DMS53 treated with DMSO at 0.1 percent for 48 hours (cell line): ENCODE results near the gene PHF23.

Experiments
- DNase-seq: peaks from one replicate; lab custom pipeline; 2025; ENCODE audit not compliant: unreplicated experiment; lab: John Stamatoyannopoulos, UW

Gene PHF23

DNA sequence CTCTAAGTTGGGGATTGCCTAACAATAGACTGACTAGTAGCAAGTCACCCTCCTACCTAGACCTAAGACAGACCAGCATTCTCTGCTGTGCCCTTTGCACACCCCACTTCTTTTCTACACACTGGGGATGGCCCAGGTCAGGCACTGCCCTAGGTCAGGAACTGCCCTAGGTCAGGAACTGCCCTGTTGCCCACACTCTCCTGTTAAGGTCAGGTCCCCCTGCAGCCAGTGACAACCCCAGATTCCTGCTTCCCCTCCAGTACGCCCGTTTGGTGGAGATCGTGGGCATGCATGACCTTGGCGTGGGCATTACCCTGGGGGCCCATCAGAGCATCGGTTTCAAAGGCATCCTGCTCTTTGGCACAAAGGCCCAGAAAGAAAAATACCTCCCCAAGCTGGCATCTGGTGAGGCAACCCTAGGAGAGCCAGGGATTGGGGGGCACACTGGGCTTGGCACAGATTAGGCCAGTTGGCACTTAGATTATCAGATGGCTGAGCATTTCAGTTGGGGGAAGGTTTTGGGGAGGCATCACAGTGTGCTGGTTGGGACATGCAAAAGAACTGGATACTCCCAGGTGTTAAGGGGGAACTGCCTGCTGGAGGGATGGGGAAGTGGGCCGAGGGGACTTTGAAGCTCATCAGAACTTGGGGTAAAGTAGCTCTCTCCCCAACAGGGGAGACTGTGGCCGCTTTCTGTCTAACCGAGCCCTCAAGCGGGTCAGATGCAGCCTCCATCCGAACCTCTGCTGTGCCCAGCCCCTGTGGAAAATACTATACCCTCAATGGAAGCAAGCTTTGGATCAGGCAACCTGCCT, 17.8 kb downstream of the PHF23 start:
- DNase-seq, result no peak

- DNase-seq, result peak; percentile 50
These were observed 18.5 kb downstream of the PHF23 start for GRCh38 chr17:7220593-7221277.

DNA sequence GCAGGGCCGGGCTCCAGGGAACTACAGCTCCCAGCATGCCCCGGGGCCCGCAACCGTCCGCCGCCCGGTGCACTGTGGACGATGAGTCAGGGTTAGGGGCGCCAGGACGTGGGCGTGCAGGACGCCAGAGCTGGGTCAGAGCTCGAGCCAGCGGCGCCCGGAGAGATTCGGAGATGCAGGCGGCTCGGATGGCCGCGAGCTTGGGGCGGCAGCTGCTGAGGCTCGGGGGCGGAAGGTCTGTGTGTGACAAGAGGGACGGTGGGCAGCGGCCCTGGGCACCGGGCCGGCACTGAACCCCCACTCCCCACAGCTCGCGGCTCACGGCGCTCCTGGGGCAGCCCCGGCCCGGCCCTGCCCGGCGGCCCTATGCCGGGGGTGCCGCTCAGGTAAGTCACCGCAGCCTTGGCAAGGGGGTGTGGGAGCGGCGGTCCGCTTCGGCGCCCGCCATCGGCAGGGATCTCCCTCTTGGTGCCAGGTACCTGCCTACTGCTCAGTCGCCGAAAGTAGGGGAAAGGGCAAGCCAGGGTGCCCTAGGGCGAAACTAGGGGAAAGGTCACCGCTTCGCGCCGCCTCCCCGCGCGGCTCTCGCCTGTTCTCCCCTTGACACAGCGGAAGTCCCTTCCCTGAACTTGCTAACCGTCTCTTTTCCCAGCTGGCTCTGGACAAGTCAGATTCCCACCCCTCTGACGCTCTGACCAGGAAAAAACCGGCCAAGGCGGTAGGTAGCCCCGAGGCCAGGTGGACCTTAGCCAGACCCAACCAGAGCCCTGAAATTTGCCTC, 19.3 kb downstream of the PHF23 start, which contains the start of the genes ACADVL and DLG4:
Gene ACADVL (plus strand): TSS at position 127 of the 781 bp plus-strand sequence. CDS start 47 bp downstream, at position 174.
Gene DLG4 (minus strand): TSS at position 25 of the 781 bp plus-strand sequence.
- peak; percentile 82 for DNase-seq

DNA sequence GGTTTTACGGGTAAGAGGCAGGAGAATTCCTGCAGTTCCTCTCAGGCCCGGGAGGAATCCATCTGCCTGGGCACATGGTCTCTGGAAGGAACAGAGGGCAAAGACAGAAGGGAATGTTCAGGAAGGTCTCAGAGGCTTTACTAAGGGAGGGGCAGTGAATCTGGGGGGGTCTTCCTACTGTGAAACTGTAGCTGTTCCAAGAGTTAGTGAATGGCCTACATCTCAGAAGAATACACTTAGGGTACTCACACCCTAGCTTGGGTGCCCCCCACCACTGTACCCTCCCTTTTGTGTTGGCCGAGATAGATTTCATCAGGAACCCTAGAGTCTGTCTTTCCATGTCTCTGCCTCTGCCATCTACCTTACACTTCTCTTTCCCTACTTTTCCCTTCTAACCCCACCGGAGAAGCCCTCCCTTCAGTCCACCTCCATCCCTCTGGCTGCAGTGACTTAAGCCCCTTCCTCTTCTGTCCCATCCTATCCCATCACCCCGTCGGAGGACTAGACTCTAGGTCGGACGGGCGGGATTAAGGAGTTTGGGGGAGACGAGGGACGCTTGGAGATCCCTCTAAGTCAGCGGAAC, 19.9 kb downstream of the PHF23 start:
- no peak for DNase-seq

DNA sequence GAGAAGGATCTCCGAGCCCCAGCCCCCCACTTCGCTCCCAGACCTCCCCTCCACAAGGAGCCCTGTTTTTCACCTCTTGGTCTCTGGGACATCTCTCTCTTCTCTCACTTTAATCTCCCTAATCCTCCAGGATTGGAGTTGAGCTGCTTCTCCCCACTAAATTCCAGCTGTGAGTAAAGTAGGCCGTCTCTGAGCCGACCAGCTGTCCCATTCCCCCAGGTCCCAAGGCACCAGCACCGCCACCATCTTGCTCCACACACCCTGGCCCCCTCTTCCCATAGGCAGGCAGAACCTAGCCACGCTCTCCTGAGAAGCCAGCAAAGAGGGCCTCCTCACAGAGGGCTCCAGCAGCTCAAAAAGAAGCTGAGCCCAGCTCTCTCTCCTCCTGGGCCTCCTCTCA, 20.5 kb downstream of the PHF23 start:
- no peak for DNase-seq

GRCh38 chr17:7218166-7218565, 21.1 kb downstream of the PHF23 start:
- no peak for DNase-seq

DNA sequence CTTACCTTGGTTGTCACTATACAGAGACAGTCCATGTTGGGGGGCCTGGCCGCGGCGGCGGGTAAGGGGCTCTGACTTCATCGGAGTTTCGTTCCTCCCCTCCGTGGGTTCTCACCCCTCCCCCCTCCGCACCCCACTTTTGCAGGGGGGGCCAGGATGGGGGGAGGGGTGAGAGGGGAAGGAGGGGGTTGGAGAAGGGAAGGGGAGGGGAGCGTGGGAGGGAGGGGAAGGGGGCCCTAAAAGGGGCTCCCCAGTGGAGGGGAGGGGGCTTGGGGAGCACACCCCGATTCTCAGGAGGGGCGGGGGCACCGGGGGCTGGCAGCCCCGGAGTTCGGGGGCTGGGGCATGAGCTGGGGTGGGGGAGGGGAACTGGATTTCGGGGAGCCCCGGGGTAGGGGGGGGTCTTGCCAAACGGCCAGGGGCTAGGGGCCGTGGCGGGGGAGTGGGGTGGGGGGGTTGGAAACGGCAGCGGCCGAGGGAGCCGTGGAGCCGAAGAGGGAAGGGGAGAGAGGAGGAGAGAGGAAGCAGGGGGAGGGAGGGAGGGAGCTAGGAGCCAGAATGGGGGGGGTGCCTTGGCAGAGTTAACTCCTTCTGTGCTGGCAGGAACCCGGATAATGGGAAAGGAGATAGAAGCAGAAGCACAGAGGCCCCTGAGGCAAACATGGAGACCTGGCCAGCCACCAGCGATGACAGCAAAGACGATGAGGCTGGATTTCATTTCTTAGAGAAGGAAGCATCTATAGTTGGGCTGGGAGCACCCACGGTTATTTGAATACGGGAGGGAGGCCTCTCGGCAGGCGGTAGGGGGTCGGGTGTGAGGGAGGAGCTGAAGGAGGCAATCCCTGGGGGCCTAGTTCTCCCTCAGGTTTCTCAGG, 21.9 kb downstream of the PHF23 start:
- no peak for DNase-seq

DNA sequence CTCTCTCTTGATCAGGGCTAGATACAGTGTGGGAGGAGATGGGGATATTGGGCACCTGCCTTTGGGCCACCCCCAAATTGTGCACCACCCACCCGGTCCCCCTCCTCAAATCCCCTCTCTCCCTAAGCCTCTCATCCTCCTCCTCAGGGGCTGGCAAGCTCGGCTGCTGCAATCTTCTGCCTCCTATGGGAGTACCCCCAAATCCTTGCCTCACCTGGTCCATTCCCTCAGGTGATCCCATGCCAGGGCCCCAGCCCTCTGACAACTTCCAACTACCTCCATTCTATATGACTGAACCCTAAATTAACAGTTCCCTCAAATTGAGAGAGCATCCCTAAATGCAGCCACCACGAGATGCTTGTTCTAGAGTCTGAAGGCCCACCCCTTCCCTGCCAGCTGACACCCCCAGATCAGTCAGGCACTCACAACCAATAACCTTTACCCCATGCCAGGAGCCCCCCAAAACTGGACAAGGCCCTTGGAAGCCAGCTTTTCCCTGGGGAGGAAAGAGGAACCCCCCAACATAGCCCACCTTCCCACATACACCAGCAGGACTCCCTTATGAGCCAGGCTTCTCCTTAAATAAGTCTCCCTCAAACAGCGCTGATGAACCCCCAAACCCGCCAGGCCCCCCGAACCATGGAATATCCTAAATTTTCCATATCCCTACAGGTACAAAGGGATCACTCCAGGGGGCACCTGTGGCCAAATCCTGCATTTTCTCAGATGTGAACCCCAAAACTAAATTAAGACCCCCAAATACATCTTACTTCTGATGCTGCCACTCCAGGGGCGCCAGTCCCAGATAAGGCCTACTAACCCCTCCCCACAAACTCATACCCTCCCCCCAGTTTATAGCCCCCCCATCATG, 22.8 kb downstream of the PHF23 start:
- DNase-seq, result no peak

GRCh38 chr17:7215652-7216180, 23.5 kb downstream of the PHF23 start:
- DNase-seq, result no peak

- DNase-seq, result no peak
These were observed 24.1 kb downstream of the PHF23 start for GRCh38 chr17:7215136-7215638.

GRCh38 chr17:7214300-7215135, 24.7 kb downstream of the PHF23 start:
- DNase-seq, result peak; percentile 97

DNA sequence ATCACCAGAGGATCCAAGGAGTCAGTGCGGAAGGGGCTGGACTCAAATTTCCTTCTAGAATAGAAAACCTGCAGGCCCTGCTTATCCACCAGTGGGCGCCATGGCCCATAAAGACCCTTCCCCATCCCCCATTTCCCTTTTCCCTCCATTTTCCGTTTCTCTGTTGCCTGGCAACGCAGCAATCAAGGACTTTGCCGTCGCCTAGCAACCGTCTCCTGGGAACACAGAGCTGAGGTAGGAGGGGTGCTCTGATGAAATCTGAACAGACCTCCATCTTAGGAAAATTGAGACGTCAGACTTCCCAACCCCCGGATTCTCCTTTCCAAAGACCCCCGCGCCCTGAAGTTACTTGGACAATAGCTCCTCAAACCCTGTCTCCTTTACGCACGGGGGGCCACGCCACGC, 25.4 kb downstream of the PHF23 start:
- peak; percentile 92 for DNase-seq

DNA sequence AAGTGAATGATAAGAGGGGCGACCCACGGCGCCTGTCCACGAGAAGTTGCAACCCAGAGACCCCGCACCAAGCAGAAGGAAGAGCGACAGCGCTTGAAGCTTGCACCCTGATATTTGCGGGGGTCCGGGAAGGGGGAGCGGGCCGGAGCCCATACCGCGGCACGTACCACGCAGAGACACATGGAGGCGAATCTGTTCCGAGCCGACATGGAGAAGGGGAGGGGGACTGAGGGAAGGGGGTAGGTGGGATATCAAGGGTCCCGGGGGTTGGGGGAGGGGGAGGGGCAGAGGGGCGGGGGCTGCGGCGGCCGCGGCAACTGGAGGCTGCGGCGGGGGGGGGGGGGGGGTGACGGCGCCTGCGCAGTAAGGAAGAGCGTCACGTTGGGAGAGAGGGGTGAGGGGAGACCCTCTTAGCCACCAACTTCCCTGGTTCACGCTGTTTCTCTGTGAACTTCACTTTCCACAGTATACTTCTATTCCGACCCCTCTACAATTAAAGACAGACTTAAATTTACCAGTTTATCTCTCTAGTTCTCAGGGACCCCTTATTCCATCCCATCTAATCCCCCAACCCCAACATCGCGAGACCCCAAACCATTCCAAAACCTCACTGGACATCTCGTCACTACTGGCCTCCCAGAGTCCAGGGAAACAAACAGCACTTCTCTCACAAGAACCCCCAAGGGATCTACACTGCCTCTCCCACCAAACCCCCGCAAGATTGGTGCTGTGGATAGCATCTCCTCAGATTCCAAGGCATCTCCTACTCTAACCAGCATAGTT, 27.6 kb downstream of the PHF23 start:
- DNase-seq, result no peak

DNA sequence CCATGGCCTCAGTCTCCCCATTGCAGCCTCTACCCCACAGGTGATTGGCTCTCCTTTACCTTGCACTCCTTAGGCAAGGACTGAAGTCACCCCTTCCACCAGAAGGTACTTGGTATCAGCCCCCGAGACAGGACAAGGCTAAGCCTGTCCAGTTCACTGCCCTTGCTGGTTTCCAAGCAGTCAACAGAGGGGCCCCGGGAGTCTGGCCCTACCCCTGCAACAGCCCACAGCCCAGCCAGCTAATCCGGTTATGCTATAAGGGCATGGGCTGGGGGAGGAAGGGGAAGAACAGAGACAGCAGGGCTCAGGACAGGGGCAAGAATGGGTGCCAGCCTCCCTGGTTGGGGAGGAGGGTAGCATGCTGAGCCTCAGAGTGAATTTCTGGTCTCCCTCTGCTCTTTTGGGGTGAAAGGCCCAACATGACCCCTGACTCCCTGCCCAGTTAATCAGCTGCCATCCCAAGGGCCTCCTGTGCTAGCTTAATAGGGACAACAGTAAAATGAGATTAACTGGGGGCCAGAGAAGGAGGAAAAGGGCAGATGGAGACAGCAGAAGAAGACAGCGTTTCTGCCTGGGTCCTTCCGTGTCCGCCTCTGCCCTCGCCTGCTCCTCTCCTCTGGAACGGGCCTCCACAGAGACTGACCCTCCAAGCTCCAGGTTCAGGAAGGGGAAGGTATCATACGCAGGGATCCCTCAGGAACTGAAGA, 30.4 kb downstream of the PHF23 start:
- no peak for DNase-seq

GRCh38 chr17:7208027-7208571, 31.2 kb downstream of the PHF23 start:
- DNase-seq, result no peak
